HuH-7 (cell line): ENCODE data around the gene DOCK4.

Source experiments
- DNase-seq: peaks from one replicate; pipeline ENCODE4 v3.0.0; 2011; ENCODE audit warnings: low spot score

DOCK4 gene

DNA sequence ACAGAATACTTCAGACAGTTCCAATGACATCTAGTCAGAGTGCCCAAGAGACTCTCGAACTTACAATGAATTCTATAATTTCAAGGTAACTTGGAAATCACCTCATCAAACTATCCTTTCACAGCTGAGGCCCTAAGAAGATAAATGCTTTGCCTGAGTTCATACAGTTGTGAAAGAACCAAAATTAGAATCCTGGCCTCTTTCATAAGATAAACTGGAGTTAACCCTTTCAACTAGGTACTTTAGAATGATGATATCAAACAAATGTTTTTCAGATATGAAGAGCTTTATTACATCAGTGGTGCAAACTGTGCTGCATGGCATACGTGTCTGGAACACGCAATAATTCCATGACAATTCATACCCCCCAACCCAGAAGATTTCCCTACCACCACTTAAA lies 17.9 kb downstream of the DOCK4 start:
- no peak for DNase-seq

GRCh38 chr7:112186300-112186699 lies 19.9 kb downstream of the DOCK4 start:
- no peak for DNase-seq

DNA sequence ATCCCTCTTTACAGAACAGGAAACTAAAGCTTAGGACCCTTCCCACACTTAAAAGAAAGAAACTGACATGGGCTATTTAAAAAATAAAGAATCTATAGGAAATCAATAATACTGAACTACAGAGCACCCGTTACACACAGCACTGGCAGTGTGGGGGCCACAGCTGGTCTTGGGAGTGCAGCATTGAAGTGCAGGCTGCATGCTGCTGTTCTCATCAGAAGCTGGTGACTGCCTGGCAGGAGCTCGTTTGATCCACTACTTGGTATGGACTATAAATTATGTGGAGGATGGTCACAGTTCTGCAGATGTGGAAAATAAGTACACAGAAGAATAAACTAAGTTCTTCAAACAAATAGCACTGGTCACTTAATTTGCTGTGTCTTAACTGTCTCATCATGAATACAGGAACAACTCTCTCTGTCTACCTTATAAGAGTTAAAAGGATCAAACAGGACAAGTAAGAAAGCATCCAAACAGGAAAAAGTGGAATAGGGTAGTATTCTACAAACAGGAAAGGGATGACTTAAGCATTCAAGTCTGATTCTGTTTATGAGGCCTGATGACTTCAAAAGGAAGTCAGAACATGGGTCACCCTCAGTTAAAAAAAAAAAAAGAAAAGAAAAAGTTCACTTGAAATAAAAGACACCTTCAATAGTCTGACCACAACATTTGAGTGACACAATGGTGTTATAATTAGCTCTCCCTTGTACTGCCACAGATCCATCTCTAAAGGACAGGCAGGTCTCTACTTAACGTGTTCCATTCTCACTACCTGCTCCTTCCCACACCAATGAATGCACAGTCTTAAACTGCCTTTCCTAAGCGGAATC lies 21.0 kb downstream of the DOCK4 start:
- no peak for DNase-seq

GRCh38 chr7:112184455-112184854 lies 21.7 kb downstream of the DOCK4 start:
- DNase-seq = no peak

DNA sequence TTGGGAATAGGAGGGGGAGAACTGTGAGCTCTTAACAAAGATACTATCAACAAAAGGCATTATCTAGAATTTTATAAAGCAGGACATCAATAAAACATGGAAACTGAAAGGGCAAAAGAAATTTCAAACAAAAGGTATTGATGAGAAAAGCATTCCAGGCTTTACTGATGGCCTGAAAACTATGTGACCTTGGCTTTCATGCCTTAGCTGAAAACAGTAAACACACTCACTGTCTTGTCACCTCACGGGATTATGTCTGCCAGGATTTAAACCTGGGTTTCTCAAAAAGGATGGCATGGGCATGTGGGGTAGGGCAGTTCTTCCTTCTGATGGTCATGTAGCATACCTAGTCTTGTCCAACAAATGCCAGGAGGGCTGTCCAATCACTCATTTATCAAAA lies 22.9 kb downstream of the DOCK4 start:
- DNase-seq = no peak

GRCh38 chr7:112182749-112183148 lies 23.4 kb downstream of the DOCK4 start:
- DNase-seq = no peak

GRCh38 chr7:112180223-112180622 lies 26.0 kb downstream of the DOCK4 start:
- no peak for DNase-seq

DNA sequence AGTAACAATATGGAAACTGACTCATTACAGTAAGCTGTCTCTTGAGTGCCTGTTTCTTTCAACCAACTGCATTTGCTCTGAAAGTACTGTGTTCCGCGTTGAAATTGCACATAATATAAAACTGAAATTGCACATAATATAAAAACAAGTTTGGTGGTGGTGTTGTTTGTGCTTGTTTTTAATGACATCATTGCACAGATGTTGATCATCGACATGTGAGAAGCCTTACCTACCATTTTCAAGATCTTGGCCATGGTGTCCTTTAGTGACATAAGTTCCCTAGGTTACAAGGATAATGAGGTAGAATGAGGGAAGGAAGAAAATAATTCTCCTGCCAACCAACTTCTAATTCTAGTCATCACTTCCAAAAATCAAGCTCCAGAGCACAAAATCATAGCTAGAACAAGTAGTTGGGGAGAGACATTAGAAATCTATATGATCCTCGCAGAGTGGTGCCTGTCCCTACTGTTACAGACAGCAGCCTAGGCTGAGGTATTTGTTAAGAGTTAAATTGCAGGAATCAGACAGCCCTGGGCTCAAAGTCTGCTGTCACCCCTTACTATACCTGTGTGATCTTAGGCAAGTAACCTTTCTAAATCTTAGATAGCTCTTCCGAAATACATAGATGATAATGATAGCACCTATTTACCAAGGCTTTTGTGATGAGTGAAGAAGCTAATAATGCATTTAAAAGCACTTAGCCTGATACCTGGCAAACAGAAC lies 29.3 kb downstream of the DOCK4 start:
- no peak for DNase-seq

GRCh38 chr7:112176241-112176640 lies 30.0 kb downstream of the DOCK4 start:
- DNase-seq = no peak

DNA sequence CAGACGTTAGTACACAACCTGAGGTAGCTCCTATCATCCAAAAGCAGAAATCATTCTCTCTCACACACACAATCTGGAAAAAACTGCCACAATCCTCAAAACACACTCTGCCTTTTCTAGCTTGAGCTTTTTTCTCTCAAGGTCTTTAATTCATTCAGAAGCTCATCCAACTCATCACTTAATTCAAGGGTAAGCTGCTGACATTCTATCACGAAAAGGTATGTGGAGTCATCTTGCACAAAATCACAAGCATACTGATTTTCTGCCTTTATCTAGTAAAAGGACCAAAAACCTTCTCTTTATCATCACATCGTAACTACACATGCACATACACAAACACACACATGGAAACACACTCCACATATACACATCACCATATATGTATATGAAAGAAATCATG lies 32.0 kb downstream of the DOCK4 start:
- DNase-seq = no peak

DNA sequence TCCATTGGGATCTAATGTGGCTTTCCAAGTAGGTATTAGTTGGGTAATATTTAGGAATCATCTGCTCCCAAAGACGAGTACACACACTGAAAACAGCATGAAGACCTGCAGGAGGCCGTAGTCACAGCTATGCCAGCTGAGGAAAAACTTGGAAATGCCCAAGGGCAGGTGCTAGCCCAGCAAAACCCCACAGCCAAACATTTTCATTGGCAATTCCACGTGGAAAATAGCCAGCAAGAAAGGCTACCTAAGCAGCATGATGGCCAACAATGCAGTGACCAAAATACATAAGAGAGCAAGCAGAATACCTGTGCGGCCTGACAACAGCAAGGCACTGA lies 32.7 kb downstream of the DOCK4 start:
- no peak for DNase-seq

- DNase-seq = no peak
Observed at GRCh38 chr7:112172870-112173567, 33.2 kb downstream of the DOCK4 start.

- no peak for DNase-seq
Observed at GRCh38 chr7:112171673-112172072, 34.5 kb downstream of the DOCK4 start.

DNA sequence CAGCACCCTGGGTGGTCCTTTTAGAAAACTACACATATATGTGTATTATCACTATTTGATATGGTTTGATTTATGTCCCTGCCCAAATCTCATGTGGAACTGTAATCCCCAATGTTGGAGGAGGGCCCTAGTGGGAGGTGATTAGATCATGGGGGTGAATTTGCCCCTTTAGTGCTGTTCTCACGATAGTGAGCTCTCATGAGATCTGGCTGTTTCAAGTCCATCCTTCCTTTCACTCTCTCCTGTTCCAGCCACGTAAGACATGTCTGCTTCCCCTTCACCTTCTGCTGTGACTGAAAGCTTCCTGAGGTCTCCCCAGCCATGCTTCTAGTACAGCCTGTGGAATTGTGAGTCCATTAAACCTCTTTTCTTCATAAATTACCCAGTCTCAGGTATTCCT lies 37.3 kb downstream of the DOCK4 start:
- DNase-seq = no peak

DNA sequence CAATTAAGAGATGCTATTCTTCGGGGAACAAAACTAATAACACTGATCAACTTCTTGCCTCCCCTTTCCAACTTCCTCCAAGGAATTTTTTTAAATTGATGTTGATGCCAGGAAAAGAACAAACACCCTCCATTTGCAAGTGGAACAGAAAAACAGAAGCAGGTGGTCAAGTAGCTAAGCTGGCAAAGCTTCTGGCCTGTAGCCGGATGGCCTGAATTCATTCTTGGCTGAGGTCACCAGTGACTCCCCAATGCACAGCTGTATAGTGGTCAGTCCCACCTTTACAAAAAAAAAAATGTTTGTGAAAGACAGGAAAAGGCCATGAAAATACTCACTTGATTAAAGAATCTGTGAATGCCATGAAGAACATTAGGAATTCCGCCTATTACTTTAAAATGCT lies 39.1 kb downstream of the DOCK4 start:
- no peak for DNase-seq

- DNase-seq = no peak
Observed at GRCh38 chr7:112162784-112163506, 43.3 kb downstream of the DOCK4 start.

DNA sequence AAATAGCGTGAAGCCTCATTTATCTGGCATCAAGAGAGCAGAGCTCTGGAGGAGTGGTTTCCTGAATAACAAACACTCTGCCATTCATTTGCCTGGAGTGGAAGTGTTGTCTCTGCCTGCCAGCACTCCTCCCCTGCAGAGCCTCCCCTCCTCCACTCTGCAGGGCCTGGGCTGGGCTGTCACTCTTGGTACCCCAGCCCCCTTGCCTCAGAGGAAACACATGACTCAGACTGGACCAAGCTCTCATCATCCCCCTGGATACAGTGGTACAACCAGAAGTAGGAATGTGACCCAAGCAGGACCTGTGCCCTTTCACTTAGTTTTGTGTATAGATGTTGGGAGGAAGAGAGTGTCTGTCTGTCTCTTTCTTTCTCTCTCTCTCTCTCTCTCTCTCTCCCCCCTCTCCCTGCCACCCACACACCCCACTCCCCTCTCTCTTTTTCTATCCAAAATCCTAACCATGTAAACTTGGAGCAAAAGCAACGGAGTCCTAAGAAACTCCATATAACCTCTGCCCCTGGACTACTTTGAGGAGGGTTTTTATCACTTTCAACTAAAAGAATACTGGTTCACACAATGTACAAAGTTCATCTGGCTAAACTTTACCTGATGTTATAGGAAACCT lies 43.9 kb downstream of the DOCK4 start:
- DNase-seq = peak; percentile 36

DNA sequence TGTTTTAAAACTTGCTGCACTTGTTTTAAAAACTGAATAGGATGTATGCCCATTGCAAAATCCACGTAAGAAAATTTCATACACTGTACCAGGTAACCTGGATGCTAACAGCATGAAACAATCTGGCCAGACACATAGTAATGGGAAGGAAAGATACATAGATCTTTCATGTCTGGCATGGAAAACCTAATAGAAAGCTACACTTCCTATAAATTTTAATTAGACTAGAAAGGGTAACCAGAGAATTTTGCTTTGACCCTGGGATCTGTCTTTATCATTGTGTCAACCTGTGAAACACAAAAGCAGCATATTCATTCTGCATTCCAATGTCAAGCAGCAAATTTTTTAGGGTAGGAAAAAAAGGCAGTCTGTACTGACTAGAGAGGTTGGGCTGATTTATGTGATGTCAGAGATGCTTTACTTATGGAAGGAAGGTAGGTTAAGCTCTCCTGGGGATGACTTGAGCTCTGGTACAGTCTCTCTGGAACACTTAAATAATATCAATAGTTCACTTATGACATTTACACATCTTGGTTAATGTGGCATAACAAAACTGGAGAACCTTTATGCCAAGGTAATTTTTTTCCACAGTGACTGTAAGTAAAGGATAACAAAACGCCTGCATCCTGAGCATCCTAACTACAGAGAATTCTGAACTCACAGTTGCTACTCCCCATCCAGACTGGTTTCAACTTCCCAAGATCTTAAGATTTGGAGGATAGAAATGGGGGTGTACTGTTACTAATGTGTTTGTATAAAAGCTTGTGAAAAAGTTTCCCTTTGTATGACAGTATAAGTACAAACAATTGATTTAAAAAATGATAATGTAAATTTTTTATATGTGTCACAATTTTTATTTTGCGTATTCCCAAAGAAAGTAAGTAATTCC lies 44.7 kb downstream of the DOCK4 start:
- no peak for DNase-seq

DNA sequence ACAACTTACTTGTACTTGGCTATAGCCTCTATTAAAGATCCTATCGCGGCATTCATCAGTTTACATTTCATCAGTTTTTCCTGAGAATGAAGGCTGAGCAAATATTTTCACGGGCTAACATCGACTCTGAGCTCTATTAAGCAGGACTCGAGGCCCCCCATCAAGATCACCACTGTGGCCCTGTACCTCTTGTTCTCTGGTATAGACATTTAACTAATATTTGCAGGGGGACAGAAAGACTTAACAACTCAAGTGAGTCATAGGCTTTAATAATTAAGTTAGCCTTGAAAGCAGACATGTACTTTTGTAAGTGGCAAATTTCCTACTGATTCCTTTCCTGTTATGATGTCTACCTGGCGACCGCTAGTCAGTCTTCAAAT lies 45.4 kb downstream of the DOCK4 start:
- DNase-seq = no peak

DNA sequence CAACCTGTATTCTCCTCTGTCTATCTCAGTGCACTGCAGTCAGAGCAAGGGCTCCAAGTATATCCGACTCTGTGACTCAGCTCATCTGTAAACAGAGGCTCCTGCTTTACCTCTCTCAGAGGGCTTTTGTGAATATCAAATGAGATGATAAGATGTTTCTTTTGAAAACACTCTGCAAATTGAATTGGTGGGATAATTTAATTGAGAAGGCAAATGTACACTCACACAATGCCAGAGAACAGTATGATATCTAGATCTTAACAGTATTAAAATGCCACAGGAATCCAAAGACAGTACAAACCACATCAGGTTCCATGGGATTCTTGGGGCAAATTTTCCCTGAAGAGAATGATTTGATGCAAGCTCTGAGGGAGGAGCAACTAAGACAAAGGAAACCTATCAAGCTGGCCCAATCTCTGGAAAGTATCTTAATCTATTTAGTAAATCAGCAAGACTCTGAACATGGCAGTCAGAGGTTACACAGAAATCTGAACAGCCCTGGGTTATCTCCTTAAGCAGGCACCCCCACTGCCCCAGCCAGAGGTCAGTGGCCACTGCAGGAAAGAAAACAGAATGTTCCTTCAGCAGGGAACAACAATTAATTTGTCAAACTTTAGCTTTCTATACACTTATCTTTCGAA lies 45.9 kb downstream of the DOCK4 start:
- DNase-seq = no peak

- DNase-seq = no peak
Observed at GRCh38 chr7:112159351-112159750, 46.8 kb downstream of the DOCK4 start.
